ENCODE results near the gene SMYD3.

GRCh38 chr1:246343937-246344336, 163.1 kb downstream of the SMYD3 start:
- TF ChIP-seq TARDBP (IDR thresholded peaks at IDR 0.05) (no peak), SP1 (IDR thresholded peaks at IDR 0.05) (no peak), CTBP1 (IDR thresholded peaks at IDR 0.05; ENCODE audit: borderline replicate concordance) (no peak), FOXM1 (IDR thresholded peaks at IDR 0.05; ENCODE audit: borderline replicate concordance) (no peak)

Data from HEK293T (cell line).